Type B pancreatic cell (in vitro differentiated cells): ENCODE results near the gene MAML2. TPM values are rescaled to one million over a fixed set of nuclear protein-coding genes. Genes with fewer than 3 reads are reported as not detected.

Experiments
- DNase-seq: peaks from one replicate; pipeline ENCODE4 v3.0.0; 2021; ENCODE audit warnings: mixed read lengths; ENCODE audit not compliant: unreplicated experiment; ENCODE audit errors: extremely low spot score
- H3K27ac Mint-ChIP-seq: 2 replicates; pipeline ENCODE4 v1.8.0; 2021; ENCODE audit warnings: mild to moderate bottlenecking, mixed read lengths
- H3K27me3 Mint-ChIP-seq: 2 replicates; pipeline ENCODE4 v1.8.0; 2021; ENCODE audit warnings: mixed read lengths
- H3K36me3 Mint-ChIP-seq: 2 replicates; pipeline ENCODE4 v1.8.0; 2021; ENCODE audit warnings: mixed read lengths
- H3K4me1 Mint-ChIP-seq: one replicate; pipeline ENCODE4 v1.8.0; 2021; ENCODE audit warnings: mixed read lengths; ENCODE audit not compliant: unreplicated experiment
- H3K4me3 Mint-ChIP-seq: 2 replicates; pipeline ENCODE4 v1.8.0; 2021; ENCODE audit warnings: mild to moderate bottlenecking, mixed read lengths
- H3K9me3 Mint-ChIP-seq: 2 replicates; pipeline ENCODE4 v1.8.0; 2021; ENCODE audit warnings: mixed read lengths
- CTCF ChIP-seq: fragments of 200-600 bp; sonication (generic); conservative IDR thresholded peaks from 2 replicates; pipeline ENCODE4 v1.5.0; 2021; ENCODE audit warnings: antibody characterized with exemption, mild to moderate bottlenecking
- total RNA-seq: library from RNA; stranded (reverse); gene quantifications from 2 replicates; pipeline ENCODE4 v1.2.1, GENCODE V29; 2021; ENCODE audit warnings: low replicate concordance

Gene MAML2
- total RNA-seq, 1 donor from 2014 or later = 20.8 TPM

- peaks cover 5% of the 10 kb centered on the region for H3K36me3 Mint-ChIP-seq
- no peak for TF ChIP-seq CTCF
- H3K4me3 Mint-ChIP-seq = peak overlapping the region; percentile 69
- H3K4me1 Mint-ChIP-seq = peaks cover 53% of the 10 kb centered on the region
- DNase-seq = no peak
- H3K27ac Mint-ChIP-seq = peak overlapping the region; percentile 86
- no peaks in the 10 kb centered on the region for H3K27me3 Mint-ChIP-seq
- no peaks in the 10 kb centered on the region for H3K9me3 Mint-ChIP-seq
Observed at GRCh38 chr11:96306933-96307775, 35.8 kb downstream of the MAML2 start.

GRCh38 chr11:96306600-96306932 lies 36.4 kb downstream of the MAML2 start:
- no peak for DNase-seq
- Mint-ChIP-seq H3K27ac (peak overlapping the region; percentile 86), H3K4me3 (peak overlapping the region; percentile 69), H3K27me3 (no peaks in the 10 kb centered on the region), H3K9me3 (no peaks in the 10 kb centered on the region), H3K36me3 (peaks cover 5% of the 10 kb centered on the region), H3K4me1 (peaks cover 53% of the 10 kb centered on the region)
- TF ChIP-seq CTCF = no peak

DNA sequence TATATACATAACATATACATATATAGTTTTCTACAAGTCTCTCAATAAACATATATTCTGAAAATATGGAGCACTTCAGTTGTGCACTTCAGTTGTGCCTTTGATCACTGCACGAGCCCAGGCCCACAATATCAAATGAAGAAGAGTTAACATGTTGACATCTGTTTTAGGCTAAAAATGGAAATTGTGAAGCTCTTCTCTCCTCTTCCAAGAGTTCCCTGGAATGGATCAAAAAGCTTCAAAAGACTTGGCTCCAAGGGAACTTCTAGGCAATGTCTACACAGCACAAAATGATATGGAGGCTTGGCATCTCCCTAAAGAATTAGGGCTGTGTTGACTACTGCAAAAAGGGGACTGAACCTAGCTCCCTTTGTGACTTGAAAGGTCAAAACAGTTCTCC lies 36.9 kb downstream of the MAML2 start:
- H3K4me1 Mint-ChIP-seq = peaks cover 49% of the 10 kb centered on the region
- H3K4me3 Mint-ChIP-seq = peak overlapping the region; percentile 69
- H3K27ac Mint-ChIP-seq = peak overlapping the region; percentile 86

DNA sequence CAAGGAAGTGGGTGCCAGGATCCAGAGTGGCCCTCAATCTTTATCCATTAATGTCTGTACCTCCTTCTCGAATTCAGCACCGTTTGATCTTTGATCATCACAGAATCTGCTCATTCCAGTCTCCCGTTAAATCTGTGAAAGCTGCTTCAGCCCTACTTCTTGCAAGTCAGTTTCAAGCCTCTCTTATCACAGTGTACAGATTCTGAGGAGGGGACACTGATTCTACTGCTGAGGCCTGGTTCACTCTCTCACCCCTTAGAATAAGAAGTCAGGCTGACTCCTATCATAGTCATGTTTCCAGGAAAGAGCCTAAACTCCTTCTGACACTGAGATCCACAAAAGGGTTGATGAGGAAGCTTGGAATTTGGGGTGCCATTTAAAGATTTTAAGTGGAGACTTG lies 39.0 kb downstream of the MAML2 start:
- Mint-ChIP-seq H3K27ac (no peak overlapping the region), H3K4me1 (peaks cover 49% of the 10 kb centered on the region), H3K27me3 (no peaks in the 10 kb centered on the region), H3K4me3 (no peak overlapping the region), H3K36me3 (peaks cover 18% of the 10 kb centered on the region), H3K9me3 (peaks cover 4% of the 10 kb centered on the region)
- no peak for TF ChIP-seq CTCF
- no peak for DNase-seq

More for the DNA sequence above, 36.9 kb downstream of the MAML2 start:
- H3K36me3 Mint-ChIP-seq = peaks cover 5% of the 10 kb centered on the region
- DNase-seq = no peak
- TF ChIP-seq CTCF = no peak
- no peaks in the 10 kb centered on the region for H3K27me3 Mint-ChIP-seq
- H3K9me3 Mint-ChIP-seq = no peaks in the 10 kb centered on the region

DNA sequence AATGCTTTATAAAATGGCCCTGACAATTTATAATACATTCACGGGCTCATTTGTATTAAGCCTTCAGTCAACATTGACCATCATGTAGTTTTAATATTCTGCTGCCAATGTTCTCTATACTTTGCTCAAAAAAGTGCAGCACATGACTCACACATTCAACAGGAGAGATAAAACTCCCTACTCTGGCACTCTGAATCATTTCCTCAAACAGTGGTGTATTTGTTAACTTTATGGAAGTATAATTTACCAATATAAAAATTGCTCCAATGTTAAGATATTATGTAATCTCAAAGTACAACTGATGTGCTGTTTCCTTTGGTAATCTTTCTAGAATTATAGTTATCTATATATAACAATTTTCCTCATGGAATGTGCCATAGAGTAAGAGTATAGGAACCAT lies 39.9 kb downstream of the MAML2 start:
- no peak overlapping the region for H3K27ac Mint-ChIP-seq
- TF ChIP-seq CTCF = no peak

More for the DNA sequence above, 39.9 kb downstream of the MAML2 start:
- Mint-ChIP-seq H3K9me3 (peaks cover 4% of the 10 kb centered on the region), H3K4me3 (no peak overlapping the region), H3K4me1 (peaks cover 45% of the 10 kb centered on the region), H3K27me3 (no peaks in the 10 kb centered on the region), H3K36me3 (peaks cover 22% of the 10 kb centered on the region)
- no peak for DNase-seq
